HG02884 (cell line): ENCODE results near the gene FRMD3.

Experiments used
- ATAC-seq: cut with Tn5 transposase; IDR thresholded peaks from one replicate; pipeline ENCODE4 v1.9.1; 2021; ENCODE audit warnings: mild to moderate bottlenecking, moderate library complexity; ENCODE audit not compliant: unreplicated experiment

Gene FRMD3

DNA sequence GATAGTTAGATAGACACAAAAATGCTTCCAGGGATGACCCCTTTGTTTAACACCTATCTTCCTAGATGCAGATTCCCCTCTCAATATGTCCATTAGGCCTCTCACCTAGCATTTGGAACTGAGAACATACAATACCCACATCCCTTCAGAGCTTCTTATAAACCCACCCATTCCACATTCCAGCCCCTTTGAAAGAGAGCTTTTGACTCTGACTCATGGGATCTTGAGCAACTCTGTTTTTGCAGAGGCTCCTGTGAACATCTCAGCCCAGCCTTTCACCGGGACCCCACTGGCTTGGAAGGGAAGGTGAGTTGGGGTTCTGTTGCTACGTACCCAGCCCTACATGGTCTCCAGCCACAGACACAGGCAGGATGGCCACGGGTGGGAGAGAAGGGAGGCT lies 195.5 kb downstream of the FRMD3 start:
- ATAC-seq: no peak

- ATAC-seq: no peak
Observed at GRCh38 chr9:83342006-83342405, 196.2 kb downstream of the FRMD3 start.

DNA sequence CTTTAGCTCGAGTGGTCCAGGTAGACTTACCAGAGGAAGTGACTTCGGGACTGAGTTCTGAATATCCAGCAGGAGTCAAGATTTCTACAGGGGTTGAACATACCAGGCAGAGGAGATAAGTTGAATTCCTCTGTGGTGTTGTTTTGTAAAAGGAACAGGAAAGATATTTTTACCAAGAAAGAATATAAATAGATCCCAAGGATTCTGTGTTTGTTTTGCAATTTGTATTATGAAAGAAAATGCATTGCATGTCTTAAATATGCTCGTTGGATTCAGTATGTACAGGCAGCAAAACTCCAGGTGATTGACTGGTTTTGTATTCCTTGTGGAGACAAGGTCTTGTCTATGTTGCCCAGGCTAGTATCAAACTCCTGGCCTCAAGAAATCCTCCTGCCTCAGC lies 197.8 kb downstream of the FRMD3 start:
- ATAC-seq: no peak

DNA sequence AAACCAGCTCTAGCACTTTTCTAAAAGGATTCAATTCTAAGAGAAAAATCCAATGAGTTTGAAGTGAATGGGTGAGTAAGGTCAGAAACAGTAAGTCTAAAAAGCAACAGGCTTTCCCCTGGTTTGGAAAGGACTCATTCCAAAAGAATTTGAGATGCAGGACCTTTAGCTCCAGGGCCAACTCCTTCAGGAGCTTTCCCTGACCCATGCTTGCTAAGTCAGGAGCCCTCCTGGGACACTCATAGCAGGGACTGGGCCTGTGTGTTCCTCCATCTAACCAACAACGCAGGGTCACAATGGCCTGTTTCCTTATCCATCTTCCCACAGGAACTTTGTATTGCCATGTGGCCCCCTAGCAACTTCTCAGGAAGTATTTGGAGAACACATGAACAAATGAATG lies 198.8 kb downstream of the FRMD3 start:
- ATAC-seq: no peak

DNA sequence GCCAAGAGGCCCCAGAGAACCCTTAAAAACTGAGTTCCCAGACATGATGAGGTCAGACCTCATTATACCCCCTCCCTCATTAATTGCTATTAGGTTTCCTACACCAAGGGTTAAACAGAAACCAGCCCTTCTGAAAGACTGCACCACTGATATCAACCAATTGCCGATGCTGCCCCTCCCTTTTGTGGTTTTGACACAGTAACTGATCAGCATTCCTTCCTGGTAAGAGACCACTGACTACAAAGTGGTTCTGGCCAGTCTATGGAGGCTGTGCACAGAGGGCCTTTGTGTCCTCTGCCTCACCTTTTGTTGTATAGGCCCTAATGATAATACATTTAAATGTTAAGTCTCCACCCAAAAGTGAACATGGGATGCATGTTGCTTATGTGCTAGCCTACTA lies 201.5 kb downstream of the FRMD3 start:
- no peak for ATAC-seq

DNA sequence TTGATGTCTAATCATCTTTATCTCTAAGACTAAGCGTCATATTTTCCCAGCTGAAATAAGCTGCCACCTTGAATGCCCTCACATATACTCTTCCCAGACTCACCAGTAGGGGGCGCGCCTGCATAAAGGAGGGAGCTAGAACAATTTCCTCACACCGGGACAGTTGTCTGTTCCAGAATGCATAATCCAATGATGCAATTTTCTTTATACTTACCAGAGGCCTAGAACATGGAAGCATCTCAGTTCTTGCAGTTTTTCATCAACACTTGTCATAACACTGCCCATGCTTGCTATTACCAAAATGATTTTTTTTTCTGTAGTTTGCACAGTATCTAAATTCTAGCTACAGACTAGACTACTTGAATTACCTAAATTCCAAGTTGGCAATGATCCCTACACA lies 203.9 kb downstream of the FRMD3 start:
- peak; percentile 84 for ATAC-seq

GRCh38 chr9:83330207-83331196 lies 207.7 kb downstream of the FRMD3 start:
- ATAC-seq: no peak

DNA sequence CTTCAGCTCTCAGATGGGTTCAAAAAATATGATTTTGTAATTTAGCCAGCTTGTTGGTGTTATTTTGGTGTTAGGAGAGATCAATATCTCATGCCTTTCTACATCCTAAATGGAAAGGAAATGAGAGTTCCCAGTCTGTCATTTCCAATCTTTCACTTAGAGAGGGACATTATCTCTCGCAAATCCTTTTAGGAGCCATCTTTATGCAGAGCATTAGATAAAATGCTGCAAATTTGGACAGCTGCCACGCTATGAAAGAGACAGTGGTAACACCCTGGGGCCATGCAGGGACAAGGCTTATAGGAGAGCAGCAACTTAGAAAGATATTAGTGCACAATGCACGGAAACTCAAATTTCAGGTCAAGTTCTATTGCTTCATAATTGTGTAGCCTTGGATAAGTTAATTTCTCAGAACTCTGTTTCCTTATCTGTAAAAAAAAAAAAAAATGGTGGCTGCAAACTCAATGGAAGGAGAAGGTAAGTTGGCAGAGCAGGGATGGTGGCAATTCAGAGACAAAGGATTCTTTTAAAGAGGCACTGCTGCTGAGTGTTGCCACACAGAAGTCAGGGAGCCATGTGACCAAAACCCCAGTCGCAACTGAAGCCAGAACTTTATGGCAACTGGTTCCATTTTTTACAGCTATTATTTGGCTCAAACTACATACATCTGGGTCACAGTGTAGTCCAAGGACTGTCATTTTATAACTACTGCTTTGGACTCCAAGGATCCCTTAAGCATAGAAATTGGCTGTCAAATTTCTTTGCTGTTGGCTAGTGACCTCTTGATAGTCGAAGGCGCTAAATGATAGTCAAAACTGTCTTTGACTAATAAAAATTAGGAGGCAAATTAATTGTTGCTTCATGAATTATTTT lies 210.2 kb downstream of the FRMD3 start:
- ATAC-seq: no peak

- ATAC-seq: no peak
Observed at GRCh38 chr9:83327323-83327722, 210.9 kb downstream of the FRMD3 start.

- no peak for ATAC-seq
Observed at GRCh38 chr9:83323148-83323547, 215.1 kb downstream of the FRMD3 start.

GRCh38 chr9:83322438-83322837 lies 215.8 kb downstream of the FRMD3 start:
- ATAC-seq: no peak

DNA sequence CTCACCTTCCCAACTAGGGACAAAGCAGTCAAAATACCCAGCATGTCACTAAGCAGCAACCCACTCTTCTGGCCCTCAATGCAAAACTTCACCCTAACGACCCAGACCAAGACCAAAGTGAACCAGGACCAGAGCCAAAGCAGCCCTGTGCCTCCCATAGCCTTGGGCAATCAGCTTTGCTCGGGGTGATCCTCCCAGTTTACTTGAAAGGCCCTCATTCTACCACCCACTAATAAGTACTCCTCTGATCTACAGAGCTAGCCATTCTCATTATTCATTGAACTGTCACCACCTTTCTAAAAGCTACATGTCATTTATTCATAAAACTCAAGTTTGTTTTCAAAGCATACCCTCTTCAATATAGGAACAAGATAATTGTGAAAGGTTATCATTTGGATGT lies 221.0 kb downstream of the FRMD3 start:
- ATAC-seq: no peak

DNA sequence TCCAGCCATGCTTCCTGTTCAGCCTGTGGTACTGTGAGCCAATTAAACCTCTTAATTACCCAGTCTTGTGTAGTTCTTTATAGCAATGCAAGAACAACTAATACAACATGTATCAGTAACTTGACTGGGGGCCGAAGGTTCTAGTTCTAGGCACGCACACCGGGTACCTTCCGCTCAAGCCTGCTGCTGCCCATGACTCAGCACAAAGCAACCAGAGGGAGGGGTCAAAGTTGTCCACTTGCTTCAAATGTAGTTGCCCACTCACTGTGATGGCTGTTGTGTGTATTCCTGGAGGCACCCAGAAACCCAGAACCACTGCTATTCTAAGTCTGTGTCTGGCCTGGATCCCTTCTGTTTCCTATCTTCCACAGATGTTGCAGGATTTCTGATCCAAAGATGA lies 222.6 kb downstream of the FRMD3 start:
- ATAC-seq: no peak

DNA sequence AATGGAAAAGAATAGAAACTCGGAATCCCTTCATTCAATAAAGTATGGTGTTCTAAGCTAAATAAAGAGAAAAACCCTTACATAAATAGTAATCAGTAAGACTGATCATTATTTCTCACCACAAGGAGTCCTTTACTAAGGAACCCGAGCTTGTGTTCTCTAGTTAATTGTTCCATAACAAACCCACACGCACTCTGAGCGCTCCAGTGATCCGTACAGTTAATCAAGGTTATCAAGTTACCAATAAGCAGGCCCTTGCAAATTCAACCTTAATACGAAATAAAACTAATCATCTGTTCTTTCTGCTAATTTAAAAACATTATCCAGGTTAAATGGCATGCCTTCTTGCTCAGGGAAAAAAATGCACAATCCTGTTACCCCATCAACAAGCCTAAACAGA lies 224.4 kb downstream of the FRMD3 start:
- no peak for ATAC-seq

- no peak for ATAC-seq
Observed at GRCh38 chr9:83312537-83312936, 225.7 kb downstream of the FRMD3 start.

- no peak for ATAC-seq
Observed at GRCh38 chr9:83307066-83307724, 231.0 kb downstream of the FRMD3 start.

DNA sequence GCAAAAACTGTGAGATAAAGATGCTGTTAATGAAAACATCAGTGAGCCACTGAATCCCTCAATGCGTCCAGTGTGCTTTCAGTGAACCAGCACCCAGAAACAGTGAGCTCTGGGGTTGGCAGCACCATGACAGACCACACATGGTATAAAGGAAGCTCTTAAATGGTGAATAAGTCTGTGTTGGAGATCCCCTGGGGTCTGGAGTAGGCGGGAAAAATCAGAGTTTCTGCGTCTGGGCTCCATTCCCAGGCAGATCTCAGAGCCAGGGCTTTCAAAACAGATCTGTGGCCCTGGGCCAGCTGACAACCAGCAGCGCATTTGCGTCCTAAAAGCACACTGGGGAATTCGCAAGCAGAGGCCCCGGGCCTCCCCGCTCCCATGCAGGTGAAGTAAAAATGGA lies 233.5 kb downstream of the FRMD3 start:
- no peak for ATAC-seq

DNA sequence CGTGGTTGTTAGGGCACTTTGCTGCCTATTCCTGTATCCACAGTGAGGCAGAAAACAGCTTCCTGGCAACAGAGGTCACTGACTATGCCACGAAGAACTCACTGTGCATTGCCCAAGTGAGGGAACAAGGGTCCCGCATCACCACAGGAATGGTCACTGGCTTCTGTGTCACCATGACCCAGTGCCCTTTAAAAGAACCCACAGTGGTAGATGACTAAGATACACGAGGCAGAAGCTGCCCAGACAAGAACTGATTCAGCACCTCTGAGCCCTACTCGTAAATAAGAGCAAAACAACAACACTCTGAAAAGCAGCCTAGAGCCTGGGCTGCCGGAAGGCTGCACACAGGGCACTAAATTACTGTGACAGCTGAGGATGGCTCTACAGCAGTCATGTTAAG lies 238.6 kb downstream of the FRMD3 start:
- no peak for ATAC-seq

DNA sequence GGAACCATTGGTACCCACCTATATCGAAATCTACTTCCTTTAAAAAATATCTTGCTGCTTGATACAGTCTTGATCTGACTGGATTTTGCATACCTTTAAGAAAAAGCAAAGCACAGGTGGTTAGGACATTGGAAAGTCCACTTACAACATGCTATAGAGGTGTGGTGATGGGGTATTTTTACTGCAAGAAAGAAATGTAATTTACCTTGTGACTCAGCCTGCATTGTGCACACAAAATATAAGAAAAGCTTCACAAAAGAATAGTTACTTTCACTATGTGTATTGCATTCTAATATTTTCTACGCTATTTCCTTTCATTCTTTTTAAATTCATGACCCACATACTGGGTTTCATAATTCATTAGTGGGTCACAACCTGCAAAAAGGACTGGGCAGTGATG lies 239.1 kb downstream of the FRMD3 start:
- no peak for ATAC-seq

- ATAC-seq: no peak
Observed at GRCh38 chr9:83296123-83296522, 242.1 kb downstream of the FRMD3 start.

GRCh38 chr9:83294816-83295215 lies 243.4 kb downstream of the FRMD3 start:
- ATAC-seq: no peak
